HEK293T (cell line): ENCODE results near the gene PRSS50.

ENCODE experiments used
- BHLHE40 ChIP-seq: fragments of 450-650 bp; IDR thresholded peaks from 2 replicates; pipeline ENCODE4 v1.6.1; 2016; ENCODE audit warnings: mild to moderate bottlenecking, moderate library complexity, borderline replicate concordance
- NFRKB ChIP-seq: fragments of 450-650 bp; IDR thresholded peaks from 2 replicates; pipeline ENCODE4 v1.6.1; 2016; ENCODE audit warnings: mild to moderate bottlenecking, moderate library complexity

GRCh38 chr3:46746711-46747110, 29.0 kb upstream of the PRSS50 start:
- TF ChIP-seq NFRKB (no peak), BHLHE40 (no peak)
